Skin of body (tissue), 2 donors: ENCODE data around the gene BARHL2. TPM values are rescaled to one million over a fixed set of nuclear protein-coding genes. Genes with fewer than 3 reads are reported as not detected.

Experiments used
- DNase-seq: peaks from one replicate; lab custom pipeline; 2025; lab: John Stamatoyannopoulos, UW
- total RNA-seq: library from RNA; depleted of rRNA; stranded (reverse); fragments of >200 nt; gene quantifications from one replicate; pipeline ENCODE4 v1.2.3, GENCODE V29; 2014

The BARHL2 gene
- total RNA-seq, 1 donor from 2014 or later: not detected

DNA sequence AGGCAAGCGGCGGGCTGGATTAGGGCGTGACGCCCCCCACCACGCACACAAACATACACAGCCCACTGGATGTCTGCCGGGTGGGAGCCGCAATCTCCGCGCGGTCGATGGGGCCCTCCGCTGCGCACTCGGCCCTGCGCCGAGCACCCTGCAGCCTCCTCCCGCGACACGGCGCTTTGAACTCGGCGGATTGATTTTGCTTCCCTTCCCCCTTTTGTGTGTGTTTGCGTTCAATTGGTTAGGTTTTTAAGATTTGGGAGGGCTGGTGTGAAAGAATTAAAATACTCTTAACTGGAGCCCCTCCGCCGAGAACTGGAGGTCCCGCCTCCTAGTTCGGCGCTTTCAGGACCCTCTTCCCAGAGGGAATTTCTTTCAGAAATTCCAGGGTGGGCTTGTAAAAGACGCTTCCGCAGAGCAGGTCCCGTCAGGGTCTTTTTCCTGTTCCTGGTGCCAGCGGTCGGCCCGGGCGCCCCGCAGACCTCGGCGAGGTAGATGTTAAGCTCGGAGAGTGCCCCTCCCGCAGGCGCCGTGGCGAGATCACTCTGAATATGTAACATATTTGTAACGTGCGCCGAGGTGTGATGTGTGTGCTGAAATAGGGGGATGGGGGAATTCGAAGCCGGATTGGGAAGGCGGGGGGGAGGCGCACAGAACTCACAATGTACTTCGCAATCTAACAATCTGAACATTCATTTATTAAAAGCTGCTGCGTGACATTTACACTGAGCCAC is 8.0 kb upstream of the BARHL2 start:
- no peak for DNase-seq

DNA sequence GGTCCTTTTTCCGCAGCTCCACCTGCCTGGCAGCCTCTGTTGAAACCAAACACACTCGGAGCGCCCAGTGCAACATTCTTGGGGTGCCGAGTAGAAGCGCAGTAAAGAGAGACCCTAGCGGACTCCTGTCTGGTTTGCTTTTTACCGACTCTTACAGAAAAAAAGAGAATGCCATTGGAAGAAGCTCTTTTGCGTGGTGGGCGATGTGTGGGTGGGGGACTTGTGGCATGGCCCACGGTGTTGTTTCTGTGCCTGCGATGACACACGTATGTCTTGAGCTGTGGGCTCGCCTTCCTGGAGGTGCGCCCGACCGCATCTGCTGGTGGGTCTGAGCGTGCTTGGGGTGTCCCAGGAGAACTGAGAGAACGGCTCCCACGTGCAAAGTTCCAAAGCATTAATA is 7.3 kb upstream of the BARHL2 start:
- no peak for DNase-seq

DNA sequence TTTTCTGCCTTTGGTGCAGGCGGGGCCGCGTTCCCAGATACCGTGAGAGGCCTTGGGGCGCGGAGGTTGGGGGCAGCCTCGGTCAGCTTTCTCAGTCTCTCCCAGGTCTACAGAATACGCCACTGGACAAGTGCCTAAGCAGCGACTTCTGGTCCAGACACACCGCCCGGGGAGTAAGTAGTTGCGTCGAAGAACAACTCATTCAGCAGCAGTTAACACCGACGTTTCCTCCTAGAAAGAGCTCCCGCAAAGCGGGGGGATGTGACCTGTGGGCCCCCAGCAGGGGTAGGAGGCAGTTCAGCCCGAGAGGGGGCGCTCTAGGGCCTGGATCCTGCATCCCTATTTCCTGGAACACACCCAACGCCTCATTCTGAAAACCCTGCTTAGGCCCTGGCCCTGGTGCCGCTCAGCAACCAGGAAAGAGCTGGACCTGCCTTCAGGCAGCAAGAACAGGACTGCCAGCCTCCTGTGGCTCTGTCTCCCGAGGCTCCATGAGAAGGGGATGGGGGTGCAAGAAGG is 6.5 kb upstream of the BARHL2 start:
- no peak for DNase-seq

DNA sequence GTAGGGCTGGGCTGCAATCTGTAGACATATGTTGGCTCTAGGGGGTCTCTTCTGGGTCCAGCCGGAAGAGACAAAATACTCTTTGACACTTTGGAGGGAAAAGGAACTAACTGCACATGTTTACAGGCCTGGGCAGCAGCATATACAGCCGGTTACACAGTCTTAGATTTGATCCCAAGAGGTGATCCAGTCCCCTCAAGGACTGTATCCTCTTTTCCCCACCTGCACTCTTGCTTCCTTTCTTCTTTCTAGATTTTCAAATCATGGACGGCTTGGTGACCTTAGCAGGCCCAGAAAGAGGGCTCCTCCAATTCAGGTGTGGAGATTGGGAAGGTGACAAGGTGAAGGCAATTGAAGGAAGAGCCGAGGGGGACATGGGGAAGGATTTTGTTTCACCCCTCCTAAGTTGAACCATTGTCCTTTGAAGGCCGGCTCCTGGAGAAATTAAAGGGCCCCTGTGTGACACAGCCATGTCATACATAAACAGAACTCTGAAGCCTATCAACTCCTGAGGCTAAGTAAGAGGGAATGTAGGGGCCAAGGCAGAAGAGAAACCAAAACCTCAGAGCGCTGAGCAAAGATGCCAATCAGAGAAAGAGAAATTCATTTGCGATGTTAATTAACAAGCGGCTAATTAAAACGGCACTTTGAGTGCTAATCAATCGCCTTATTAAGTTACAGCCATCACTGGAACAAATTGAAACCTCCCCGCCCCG is 5.9 kb upstream of the BARHL2 start:
- no peak for DNase-seq

DNA sequence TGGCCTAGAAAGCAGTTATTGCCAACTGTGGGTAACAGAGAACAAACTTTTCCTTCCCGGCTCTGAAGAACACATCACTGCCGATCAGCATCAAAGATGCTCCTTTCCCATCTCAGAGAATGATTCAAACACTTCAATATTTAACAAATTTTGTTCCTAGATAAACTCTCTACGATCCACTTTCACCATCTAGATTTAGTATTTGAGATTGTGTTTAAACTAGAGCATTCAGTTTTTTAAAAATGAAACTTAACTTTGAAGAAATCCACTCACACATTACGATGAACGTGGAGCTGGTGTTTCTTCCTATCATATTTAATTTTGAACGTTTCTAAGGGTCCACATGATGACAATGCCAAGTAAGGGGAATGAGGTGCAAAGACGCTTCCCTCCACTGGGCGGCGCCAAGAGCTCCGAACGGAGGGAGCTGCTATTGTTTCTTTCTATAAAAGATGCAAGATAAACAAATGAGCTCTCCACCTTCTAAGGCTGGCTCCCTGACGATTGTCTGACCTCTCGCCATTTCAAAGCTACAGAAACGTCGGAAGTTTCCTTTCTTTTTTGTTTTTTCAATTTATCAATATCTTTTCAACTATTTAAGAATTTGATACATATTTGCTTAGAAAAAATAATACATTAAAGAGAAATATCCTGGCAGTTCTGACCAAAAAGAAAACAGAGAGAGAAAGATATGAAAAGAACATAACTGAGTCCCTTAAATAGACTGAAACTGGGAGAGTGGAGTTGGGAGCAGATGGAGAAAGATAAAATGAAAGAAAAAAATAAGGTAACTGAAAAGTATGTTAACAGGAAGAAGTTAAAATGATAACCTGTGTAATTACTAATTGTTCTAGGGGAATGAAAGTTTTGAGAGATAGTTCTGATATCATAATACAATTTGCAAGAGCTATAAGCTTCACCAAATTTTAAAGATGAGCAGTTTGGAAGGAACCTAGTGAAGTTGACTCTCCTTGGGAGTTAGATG is 4.4 kb upstream of the BARHL2 start:
- peak; percentile 27 for DNase-seq

DNA sequence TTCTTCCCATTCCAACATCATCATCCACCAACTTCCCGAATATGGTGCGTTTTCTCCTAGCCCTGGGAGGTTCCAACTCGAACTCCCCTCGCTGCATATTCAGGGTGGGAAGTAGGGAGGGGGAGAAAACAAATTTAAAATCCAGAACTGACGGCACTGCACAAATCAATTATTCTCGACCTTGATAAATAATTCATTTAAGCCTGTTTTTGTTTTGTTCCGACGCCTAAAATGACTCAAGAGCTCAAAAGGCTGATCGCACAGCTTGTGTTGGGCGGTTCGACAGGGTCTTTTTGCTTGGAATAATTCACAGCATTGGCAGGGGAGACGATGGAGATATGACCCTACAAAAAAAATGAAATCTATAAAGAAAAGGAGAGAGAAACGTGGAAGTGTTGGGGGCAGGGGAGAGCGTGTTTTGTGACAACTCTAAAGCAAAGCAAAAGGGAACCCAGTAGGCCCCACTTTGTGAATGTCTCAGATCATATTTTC is 3.1 kb upstream of the BARHL2 start:
- DNase-seq: no peak

DNA sequence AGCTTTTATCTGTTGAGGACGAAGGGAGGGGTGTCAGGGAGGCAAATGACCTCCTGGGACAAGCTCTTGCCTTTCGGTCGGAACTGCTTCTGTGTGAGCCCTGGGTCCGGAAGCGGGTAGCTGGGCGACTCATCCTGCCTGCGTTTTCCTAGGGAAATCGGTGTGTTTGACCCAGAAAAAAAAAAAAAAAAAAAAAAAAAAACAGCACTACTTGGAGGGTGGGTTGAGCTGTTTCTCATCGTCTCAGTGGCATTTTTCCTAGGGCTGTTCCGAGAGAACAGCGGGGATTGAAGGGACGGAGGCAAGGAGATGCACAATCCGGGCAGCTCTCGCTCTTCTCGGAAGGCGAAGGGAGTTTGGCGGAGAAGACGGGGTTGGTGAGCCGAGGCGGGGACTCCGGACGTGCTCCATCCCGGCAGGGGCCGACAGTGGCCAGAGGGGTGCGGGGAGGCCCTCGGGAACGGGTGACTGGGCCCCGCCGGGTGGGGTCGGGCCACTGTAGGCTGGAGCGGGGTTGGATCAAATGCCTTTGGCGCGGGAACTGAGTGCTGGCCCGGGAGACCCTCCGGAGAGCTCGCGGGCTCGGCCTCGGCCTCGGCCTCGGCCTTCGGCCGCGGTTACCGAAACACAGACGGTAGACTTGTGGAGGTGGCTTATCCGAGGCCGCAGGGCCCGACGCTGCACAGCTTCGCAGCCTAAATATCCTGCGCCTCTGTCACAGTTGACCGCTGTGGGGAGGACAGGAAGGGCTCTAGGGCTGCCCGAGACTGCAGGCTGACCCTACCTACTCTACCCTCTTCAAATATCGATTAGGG is 2.4 kb upstream of the BARHL2 start:
- no peak for DNase-seq

DNA sequence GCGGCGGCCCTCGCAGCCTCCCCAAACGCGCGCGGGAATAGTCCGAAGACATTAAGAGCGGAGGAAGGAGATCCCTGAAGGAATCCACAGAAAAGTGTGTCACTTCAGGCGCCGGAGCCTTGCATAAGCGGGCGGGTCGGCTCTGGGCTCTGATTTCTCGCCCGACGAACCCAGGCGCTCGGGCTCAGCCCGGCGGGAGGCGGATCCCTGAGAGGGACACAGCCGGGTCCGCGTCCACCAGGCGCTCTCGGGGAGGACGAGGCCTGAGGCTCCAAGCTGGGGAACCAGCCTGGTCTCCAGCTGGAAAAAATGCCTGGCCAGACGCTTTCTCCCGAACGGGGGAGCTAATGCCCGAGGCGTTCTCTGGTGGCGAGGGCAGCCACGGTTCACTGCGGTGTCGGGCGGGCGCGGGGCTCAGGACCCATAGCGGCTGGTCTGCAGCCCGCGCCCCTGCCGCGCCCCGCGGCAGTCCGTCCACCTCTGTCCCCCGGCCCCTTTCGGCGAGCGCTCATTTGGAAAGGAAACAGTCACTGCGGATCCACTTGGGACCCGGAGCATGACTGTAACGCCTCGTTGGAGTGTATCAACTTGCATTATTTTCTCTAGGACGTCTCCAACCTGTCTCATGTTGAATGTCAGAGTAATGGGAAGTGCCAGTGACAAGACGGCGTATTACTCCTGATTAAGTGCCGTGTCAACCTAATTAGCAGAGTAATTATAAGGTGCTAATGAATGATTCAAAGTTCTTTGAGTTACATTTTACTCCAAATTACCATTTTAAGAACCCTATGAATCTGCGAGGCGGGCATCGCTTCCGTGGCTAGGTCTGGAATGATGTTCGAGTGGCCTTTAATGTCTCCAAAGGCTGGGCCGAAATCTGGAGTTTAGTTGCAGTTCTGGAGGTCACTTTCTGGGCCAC is 1.6 kb upstream of the BARHL2 start:
- no peak for DNase-seq

DNA sequence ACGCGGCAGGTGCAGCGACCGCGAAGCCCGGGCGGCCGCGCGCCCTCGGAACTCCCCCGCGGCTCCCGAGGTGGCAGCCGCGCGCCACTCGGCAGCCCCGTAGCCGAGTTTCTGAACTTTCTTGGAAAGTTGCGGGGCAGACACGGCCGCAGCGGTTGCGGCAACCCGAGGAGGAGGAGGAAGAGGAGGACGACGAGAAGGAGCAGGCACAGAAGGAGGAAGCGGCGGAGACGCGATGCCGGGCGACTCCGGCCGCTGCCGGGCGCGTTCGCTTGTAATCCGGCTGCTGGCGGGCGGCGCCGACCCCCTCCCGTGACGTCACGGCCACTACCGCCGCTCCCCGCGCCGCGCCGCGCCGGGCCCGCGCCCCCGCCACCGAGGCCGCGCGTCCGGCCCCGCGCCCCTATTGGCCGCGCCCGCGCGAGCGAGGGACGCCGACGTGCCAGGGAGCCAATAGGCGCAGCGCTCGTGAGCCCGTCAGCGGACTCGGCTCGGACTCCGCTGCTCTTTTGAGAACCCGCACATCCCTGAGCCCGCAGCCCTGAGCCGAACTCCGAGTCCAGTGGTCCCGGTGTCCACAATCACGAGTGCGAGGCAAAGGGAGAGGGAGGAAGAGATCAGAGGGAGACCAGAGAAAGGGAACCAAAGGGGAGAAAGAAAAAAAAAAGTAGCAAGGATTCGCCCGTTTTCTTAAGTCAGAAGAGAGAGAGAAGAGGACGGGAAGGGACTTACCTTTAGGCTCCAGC is 736 bp upstream of the BARHL2 start:
- DNase-seq: no peak

DNA sequence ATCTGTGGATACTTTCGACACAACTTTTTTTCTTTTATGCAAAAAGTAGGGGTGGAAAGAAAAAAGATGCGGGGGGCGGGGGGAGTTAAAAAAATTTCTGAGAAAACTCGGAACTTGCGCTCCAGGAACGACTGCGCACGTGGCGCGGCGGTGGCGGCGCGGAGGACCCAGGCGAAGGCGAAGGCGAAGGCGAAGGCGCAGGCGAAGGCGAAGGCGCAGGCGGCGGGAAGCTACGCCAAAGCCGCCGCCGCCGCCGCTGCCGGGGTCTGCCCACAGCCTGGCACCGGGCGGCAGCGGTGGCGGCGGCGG is 208 bp upstream of the BARHL2 start:
- DNase-seq: no peak

DNA sequence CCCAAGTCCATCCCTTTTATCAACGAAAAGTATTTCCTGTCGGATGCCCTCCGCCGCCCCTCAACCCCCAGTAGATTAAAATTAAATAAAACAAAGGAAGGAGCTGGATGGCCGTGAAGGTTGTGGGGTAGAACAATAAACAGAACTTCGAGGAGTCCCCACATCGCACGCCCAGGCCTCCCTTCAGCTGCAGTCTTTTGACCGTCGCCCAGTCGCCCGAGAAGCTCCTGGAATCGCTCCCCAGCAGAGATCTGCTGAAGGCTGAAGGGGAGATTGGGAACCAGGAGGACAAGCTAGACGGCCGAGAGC is 905 bp downstream of the BARHL2 start:
- no peak for DNase-seq

DNA sequence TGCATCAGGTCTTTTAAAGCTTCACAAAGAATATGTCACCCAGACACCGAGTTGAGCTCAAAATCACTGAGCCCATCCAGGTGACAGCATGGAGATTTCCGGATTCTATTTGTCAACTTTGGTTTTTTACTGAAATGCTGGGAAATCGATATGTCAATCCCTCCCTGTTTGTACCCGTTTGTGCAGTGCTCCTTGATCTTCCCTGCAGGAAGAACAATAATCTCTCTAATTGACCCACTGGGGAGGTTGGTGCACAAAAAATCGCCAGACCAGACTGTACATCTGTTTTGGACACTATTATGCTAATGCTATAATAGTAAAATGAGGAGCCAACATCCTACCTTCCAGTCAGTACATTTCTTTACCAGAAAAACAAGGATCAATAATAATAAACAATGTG is 1.8 kb downstream of the BARHL2 start:
- no peak for DNase-seq

DNA sequence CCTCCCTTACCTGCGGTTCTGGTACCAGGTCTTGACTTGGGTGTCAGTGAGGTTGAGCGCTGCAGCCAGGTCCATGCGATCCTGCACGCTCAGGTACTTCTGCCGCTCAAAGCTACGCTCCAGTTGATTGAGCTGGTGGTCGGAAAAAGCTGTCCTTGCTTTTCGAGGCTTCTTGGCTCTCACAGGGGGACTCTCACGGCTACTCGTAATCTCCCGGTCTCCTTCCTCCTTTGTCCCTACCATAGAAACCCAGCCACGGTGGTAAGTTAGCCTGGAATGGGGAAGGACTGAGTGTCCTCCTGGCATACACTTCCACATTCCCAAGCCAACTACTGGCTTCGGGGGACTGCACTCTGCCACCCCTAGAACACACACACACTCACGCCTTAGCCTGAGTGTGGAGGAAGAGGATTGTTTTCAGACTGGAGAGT is 2.6 kb downstream of the BARHL2 start:
- no peak for DNase-seq

DNA sequence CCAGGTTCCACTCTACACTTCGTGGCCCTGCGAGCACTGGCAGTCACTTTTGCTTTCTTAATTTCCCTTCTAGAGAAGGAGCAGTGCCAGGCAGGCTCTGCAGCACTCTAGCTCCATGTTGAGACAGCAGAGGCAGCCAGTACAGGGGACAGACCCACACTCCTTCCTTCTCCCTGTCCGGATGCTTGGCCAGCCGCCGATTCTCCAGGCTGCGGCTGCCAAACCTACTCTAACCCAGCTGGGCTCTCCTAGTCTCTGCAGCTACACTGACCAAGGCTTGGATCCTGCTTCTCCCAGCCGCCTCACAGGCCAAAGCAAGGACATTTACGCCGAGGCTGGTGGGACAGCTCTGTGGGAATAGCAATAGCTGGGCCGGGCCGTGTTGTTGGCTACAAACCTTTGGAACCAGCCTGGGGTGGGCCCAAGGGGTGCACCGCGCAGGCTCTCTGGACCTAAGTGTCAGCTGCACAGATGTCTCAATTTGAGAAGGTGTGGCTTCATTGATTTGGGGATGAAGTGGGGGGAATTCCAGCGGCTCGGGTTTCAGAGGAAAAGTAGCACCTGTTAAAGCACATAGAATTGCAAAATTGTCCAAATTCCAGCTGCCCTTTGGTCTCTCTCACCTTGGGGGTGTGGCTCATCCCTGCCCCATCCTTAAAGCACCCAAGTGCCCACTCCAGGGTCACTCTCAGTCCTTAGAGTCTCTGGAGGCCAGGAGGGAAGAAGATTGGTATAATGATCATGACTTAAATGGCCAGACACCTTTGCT is 3.2 kb downstream of the BARHL2 start:
- DNase-seq: no peak

DNA sequence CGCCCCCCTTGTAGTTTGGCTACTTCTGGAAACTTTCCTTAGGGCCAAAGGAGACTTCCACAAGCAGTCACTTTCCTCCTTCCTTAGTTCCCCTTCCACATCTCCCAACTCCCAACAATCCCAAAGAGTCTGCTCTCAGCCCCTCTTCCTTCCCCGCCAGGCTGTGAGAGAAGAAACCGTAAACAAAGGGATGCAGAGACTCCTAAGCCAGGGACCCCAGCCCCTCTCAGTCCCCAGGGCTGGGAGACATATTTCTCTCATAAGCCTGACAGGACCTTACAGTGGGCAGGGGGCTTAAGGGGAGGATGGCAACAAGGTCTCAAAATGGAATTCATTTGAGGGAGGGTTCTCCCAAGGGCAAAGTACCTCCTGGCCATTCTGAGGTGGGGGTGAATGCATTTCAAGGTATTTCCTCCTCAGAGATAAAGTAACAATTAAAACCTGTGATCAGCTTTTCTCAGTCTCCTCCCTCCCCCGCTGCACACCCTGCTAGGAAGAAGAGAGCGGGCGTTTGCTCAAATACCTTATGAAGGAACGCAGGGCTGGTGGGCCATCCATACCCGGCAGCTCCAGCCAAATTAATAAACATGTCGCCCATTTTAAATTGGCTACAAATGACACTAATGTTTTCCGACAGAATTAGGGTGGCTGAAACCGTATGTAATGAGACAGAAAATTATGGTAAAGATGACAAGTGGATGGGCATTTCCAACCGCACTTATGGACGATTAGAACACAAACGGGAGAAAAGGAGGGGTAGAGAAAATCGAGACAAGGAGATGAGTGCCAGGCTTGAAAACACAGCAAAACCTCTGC is 4.0 kb downstream of the BARHL2 start:
- DNase-seq: no peak

DNA sequence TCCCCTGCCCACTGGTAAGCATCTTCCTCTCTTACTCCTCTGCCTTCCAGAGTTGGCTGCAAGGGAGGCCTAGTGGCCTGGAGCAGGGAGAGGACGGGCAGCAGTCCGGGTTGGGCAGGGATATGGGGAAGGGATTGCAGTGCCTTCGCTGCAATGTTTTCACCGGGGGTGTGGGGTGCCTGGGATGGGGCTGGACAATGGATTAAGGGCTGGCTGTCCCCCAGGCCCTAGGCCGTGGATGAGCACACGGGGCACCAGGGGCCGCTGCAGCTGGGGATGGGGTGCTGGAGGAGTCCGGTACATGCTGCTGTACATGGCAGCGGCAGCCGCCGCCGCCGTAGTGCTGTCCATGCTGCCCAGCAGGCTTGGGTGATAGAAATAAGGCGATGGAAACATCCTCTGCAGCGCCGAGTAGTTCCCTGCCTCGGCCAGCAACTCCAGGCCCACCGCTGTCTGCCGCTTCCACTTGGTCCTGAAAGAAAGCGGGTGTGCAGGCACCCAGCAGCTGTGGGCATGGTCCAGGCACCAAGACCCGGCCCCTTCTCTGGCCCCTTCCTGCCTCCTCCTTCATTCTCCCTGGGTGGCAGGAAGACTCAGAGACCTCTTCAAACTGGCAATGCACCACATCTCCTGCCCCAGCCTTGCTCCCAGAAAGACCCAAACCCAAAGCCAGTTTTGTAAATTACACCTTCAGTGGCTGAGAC is 4.8 kb downstream of the BARHL2 start:
- no peak for DNase-seq

DNA sequence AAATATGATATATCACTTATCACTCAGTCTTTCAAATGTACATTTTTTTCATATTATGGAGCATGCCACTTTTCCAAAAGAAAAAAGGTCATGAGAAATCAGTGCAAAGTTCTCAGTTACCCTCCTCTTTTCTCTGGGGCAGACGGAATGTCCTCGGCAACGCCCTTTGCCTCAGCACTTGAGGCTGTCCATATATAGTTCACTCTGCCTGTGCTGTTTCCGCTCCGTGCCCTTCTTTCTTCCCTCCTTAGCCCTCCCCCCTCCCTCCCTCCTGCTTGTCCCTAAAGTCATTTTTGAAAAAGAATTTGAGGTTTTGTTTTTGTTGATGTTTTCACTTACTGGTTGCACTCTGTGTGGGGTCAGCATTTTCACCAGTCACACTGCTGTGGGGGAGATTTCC is 5.4 kb downstream of the BARHL2 start:
- no peak for DNase-seq
